Type B pancreatic cell (in vitro differentiated cells): ENCODE results near the gene SLX4IP. TPM values are rescaled to one million over a fixed set of nuclear protein-coding genes. Genes with fewer than 3 reads are reported as not detected.

Experiments
- DNase-seq: peaks from one replicate; pipeline ENCODE4 v3.0.0; 2021; ENCODE audit warnings: mixed read lengths; ENCODE audit not compliant: unreplicated experiment; ENCODE audit errors: extremely low spot score
- H3K27ac Mint-ChIP-seq: 2 replicates; pipeline ENCODE4 v1.8.0; 2021; ENCODE audit warnings: mild to moderate bottlenecking, mixed read lengths
- H3K27me3 Mint-ChIP-seq: 2 replicates; pipeline ENCODE4 v1.8.0; 2021; ENCODE audit warnings: mixed read lengths
- H3K36me3 Mint-ChIP-seq: 2 replicates; pipeline ENCODE4 v1.8.0; 2021; ENCODE audit warnings: mixed read lengths
- H3K4me1 Mint-ChIP-seq: one replicate; pipeline ENCODE4 v1.8.0; 2021; ENCODE audit warnings: mixed read lengths; ENCODE audit not compliant: unreplicated experiment
- H3K4me3 Mint-ChIP-seq: 2 replicates; pipeline ENCODE4 v1.8.0; 2021; ENCODE audit warnings: mild to moderate bottlenecking, mixed read lengths
- H3K9me3 Mint-ChIP-seq: 2 replicates; pipeline ENCODE4 v1.8.0; 2021; ENCODE audit warnings: mixed read lengths
- total RNA-seq: library from RNA; stranded (reverse); gene quantifications from 2 replicates; pipeline ENCODE4 v1.2.1, GENCODE V29; 2021; ENCODE audit warnings: low replicate concordance
- TF ChIP-seq, protein P1 (sequence below): fragments of 200-600 bp; sonication (generic); conservative IDR thresholded peaks from 2 replicates; pipeline ENCODE4 v1.5.0; 2021; ENCODE audit warnings: antibody characterized with exemption, mild to moderate bottlenecking

The SLX4IP gene
- total RNA-seq, 1 donor from 2014 or later, result 8.5 TPM

DNA sequence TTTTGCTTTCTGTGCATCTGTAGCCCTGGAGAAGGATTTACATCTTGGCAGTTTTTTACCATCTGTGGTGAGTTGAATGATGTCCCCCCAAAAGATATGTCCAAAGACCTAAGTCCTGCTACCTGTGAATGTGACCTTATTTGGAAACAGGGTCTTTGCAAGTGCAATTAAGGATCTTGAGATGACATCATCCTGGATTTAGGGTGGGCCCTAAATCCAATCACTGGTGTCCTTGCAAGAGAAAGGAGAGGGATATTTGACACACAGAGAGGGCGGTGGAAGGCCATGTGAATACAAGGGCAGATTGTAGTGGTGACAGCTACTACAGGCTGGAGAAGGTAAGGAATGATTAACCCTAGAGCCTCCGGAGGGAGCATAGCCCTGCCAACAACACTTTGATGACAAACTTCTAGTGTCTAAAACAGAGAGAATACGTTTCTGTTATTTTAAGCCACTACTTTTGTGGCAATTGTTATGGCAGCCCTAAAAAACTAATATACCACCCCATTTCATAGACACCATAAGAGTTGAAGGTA, 36.2 kb upstream of the SLX4IP start:
- H3K9me3 Mint-ChIP-seq, result no peaks in the 10 kb centered on the region
- no peaks in the 10 kb centered on the region for H3K27me3 Mint-ChIP-seq
- H3K4me3 Mint-ChIP-seq, result no peak overlapping the region
- H3K36me3 Mint-ChIP-seq, result no peaks in the 10 kb centered on the region
- TF ChIP-seq, protein P1, sequence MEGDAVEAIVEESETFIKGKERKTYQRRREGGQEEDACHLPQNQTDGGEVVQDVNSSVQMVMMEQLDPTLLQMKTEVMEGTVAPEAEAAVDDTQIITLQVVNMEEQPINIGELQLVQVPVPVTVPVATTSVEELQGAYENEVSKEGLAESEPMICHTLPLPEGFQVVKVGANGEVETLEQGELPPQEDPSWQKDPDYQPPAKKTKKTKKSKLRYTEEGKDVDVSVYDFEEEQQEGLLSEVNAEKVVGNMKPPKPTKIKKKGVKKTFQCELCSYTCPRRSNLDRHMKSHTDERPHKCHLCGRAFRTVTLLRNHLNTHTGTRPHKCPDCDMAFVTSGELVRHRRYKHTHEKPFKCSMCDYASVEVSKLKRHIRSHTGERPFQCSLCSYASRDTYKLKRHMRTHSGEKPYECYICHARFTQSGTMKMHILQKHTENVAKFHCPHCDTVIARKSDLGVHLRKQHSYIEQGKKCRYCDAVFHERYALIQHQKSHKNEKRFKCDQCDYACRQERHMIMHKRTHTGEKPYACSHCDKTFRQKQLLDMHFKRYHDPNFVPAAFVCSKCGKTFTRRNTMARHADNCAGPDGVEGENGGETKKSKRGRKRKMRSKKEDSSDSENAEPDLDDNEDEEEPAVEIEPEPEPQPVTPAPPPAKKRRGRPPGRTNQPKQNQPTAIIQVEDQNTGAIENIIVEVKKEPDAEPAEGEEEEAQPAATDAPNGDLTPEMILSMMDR, result no peak
- H3K27ac Mint-ChIP-seq, result no peak overlapping the region
- no peak for DNase-seq
- no peaks in the 10 kb centered on the region for H3K4me1 Mint-ChIP-seq

DNA sequence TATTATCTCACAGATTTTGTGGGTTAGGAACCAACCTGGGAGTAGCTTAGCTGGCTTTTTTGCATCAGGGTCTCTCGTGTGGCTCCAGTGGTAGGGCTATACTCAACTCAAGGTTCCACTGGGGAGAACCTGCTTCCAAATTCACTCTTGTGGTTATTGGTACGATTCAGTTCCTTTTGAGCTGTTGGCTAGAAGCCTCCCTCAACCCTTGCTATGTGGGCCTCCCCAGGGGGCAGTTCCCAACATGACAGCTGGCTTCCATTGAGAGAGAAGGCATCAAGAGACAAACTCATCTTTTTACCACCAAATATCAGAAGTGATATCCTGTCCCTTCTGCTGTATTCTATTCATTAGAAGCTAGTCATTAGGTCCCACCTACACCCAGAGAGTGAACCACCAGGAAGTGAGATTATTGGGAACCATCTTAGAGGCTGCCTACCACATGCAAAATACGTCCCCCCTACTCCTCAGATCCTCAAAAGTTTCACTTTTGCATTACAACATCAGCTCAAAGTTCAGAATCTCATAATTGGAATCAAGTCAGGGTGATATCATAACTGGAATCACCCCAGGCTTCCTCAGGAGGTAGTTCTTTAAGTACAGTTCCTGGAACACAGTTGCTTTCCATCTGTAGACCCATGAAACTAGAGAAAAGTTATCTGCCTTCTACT, 32.0 kb upstream of the SLX4IP start:
- H3K4me1 Mint-ChIP-seq, result no peaks in the 10 kb centered on the region
- H3K27ac Mint-ChIP-seq, result no peak overlapping the region
- no peaks in the 10 kb centered on the region for H3K27me3 Mint-ChIP-seq
- TF ChIP-seq, protein P1, result no peak
- H3K9me3 Mint-ChIP-seq, result no peaks in the 10 kb centered on the region
- DNase-seq, result no peak
- no peak overlapping the region for H3K4me3 Mint-ChIP-seq
- H3K36me3 Mint-ChIP-seq, result no peaks in the 10 kb centered on the region

DNA sequence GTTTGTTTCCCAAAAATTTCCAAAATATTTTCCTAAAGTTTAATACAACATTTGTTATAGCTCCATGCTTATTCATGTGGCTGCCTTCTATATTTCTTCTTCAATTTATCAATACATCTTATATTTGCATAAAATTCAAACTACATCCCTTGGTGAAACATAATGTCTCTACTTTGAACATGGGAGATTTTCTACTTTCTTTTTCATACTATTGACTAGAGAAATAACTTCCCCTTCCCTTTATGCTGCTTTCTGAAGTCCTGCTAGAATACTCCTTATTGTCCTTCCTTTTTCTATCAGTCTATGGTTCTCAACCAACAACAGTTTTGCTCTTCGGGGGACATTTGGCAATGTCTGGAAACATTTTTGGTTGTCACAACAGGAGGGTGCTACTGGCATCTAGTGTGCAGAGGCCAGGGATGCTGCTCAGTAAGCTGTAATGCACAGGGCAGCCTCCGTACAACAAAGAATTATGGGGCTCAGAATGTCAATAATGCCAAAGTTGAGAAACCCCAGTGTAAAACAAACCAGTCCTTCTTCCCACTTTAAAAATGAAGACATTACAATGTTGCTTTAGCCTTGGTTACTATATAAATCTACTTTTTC, 31.0 kb upstream of the SLX4IP start:
- no peak overlapping the region for H3K27ac Mint-ChIP-seq
- H3K4me1 Mint-ChIP-seq, result no peaks in the 10 kb centered on the region
- H3K4me3 Mint-ChIP-seq, result no peak overlapping the region
- DNase-seq, result no peak
- TF ChIP-seq, protein P1, result no peak
- peaks cover 3% of the 10 kb centered on the region for H3K36me3 Mint-ChIP-seq
- no peaks in the 10 kb centered on the region for H3K9me3 Mint-ChIP-seq
- no peaks in the 10 kb centered on the region for H3K27me3 Mint-ChIP-seq

DNA sequence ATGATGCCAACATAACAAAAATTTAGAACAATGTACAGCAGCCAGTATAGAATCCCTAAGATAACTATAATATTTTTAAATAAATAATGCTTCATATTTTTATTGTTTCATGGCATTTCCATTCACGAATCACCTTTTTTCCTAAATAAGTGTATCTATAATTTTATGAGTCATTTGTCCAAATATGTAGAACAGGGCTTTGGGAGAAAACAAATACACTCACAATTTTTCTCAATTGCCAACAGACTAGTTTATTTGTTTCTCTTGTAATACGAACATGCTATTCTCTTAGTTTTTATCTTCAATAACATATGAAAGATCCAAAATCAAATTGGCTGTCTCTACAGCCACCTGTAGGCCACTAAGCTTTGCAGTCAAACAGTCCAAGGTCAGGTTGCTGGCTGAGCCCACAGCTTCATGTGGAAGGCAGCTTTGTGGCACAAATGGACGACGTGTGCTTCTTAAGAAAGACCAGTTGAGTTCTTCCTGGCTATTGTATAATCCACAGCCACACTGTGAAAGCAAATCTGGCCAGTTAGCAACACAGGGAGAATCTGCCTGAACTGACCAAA, 30.1 kb upstream of the SLX4IP start:
- Mint-ChIP-seq H3K9me3 (no peaks in the 10 kb centered on the region), H3K4me1 (no peaks in the 10 kb centered on the region), H3K36me3 (peaks cover 3% of the 10 kb centered on the region), H3K27me3 (no peaks in the 10 kb centered on the region), H3K27ac (no peak overlapping the region), H3K4me3 (no peak overlapping the region)
- TF ChIP-seq, protein P1, result no peak
- no peak for DNase-seq

DNA sequence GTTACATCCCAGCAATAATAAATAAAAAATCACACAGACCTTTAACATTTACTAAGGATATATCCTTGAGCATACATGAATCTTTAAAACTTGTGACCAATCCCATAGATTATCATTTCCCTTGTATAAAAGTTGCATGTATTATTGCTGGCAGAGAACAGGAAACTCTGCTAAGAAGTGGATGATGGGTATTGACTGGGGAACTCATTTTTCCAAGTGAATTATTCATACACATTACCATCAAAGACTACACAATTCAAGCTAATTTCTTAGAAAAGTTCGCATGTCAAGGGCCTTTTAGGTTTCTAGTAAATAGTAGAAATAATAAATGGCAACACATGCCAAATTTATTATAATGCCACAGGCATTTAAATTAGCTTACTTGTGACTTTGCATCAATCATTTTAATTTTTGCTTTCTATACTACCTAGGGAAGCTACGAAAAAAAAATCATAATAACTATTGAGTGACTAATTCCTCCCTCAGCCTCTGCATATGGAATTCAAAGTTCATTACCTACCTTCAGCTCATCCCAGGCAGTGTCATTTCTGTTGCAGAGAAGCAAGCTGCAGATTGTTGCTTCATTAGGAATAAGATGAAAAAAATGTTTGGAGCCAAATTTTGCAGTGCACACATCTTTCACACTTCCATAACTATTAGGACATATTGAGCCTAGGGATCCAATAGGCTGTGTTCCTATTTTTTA, 26.8 kb upstream of the SLX4IP start:
- Mint-ChIP-seq H3K9me3 (no peaks in the 10 kb centered on the region), H3K36me3 (peaks cover 17% of the 10 kb centered on the region), H3K4me1 (no peaks in the 10 kb centered on the region), H3K27me3 (no peaks in the 10 kb centered on the region), H3K27ac (no peak overlapping the region), H3K4me3 (no peak overlapping the region)
- TF ChIP-seq, protein P1, result no peak
- no peak for DNase-seq
